Heart left ventricle (tissue), 16 donors: ENCODE data around the gene BTBD16. TPM values are rescaled to one million over a fixed set of nuclear protein-coding genes. Genes with fewer than 3 reads are reported as not detected.

Experiments used
- ATAC-seq, 4 donors: fragments of 200-7000 bp; cut with Tn5 transposase; one replicate each; pipeline ENCODE4 v1.9.1; 2020 to 2022; ENCODE audit warnings: moderate library complexity in 4 of 4, mild to moderate bottlenecking in 3 of 4, moderate number of reproducible peaks in 1 of 4
- DNase-seq, 5 donors: peaks; one replicate each; pipeline ENCODE4 v3.0.0-alpha.2; 2020
- H3K27ac ChIP-seq, 12 donors: fragments of 200-600 bp; sonication (generic) in 4 of 12; one replicate each; pipeline versions ENCODE4 v1.5.0 to v1.8.0; 2016 to 2022; ENCODE audit warnings: mild to moderate bottlenecking in 2 of 12
- H3K27me3 ChIP-seq, 9 donors: fragments of 200-600 bp; sonication (generic) in 2 of 9; one replicate each; pipeline versions ENCODE4 v1.5.1 to v1.8.0; 2016 to 2022; ENCODE audit warnings: mild to moderate bottlenecking in 3 of 9
- H3K36me3 ChIP-seq, 9 donors: fragments of 200-600 bp; sonication (generic) in 2 of 9; one replicate each; pipeline versions ENCODE4 v1.5.0 to v1.8.0; 2018 to 2022; ENCODE audit warnings: mild to moderate bottlenecking in 2 of 9
- H3K4me1 ChIP-seq, 12 donors: fragments of 200-600 bp; sonication (generic) in 4 of 12; one replicate each; pipeline versions ENCODE4 v1.5.0 to v1.8.0; 2016 to 2022; ENCODE audit warnings: mild to moderate bottlenecking in 3 of 12
- H3K4me3 ChIP-seq, 12 donors: fragments of 200-600 bp; sonication (generic) in 4 of 12; one replicate each; pipeline versions ENCODE4 v1.5.0 to v1.8.0; 2017 to 2022; ENCODE audit warnings: mild to moderate bottlenecking in 9 of 12, moderate library complexity in 4 of 12
- H3K9me3 ChIP-seq, 12 donors: fragments of 200-600 bp; sonication (generic) in 4 of 12; one replicate each; pipeline versions ENCODE4 v1.5.0 to v1.8.0; 2016 to 2022; ENCODE audit warnings: mild to moderate bottlenecking in 1 of 12
- CTCF ChIP-seq, 12 donors: fragments of 200-600 bp; sonication (generic) in 4 of 12; IDR thresholded peaks; one replicate each; pipeline versions ENCODE4 v1.5.0 to v1.8.0; 2018 to 2022; ENCODE audit warnings: antibody characterized with exemption in 12 of 12, mild to moderate bottlenecking in 5 of 12
- POLR2A ChIP-seq, 2 donors: fragments of 450-650 bp; IDR thresholded peaks; one replicate each; pipeline ENCODE4 v1.6.1; 2017; ENCODE audit warnings: antibody characterized with exemption in 2 of 2, mild to moderate bottlenecking in 2 of 2, moderate library complexity in 2 of 2
- WGBS, 4 donors: extraction: QIAGEN DNeasy Blood & Tissue Kit in 2 of 4; methylation state at CpG; one replicate each; pipeline versions ENCODE4 v1.1.5 to v1.1.7; 2013 to 2018; 5-methylcytosine and 5-hydroxymethylcytosine counted together
- intact Hi-C, 10 donors: fragments of 100-400 bp; cut with DNase I; formaldehyde crosslinking; loops; one replicate each; pipeline versions ENCODE4 v1.11.1 to v1.14.2; 2022
- polyA plus RNA-seq, 2 donors: library from polyadenylated mRNA; stranded (reverse); fragments of 200-250 nt; gene quantifications; one replicate each; pipeline ENCODE4 v1.2.3, GENCODE V29; 2013
- total RNA-seq, 9 donors: library from RNA; depleted of rRNA in 2 of 9; stranded (reverse); fragments of >200 nt in 2 of 9; fragmentation: NEBNext Ultra II Directional in 3 of 9; extraction: Animal tissue kit (Norgen Biotek cat#: 25700) in 3 of 9; gene quantifications; one replicate each; pipeline versions ENCODE4 v1.1.0 to v1.2.4, GENCODE V29; 2016 to 2023
- donor health status: ischemic (EF 13 %, LVEDD 7.1; RV severe dilation, severe dysfunction).
- donor health status: healthy with polysubstance abuse.
- donor health status: DM: no; HTN: yes; CAD: no.
- donor health status: DM: no; HTN: no; CAD: no.
- donor health status: ischemic (EF 25% LVEDD 6.9; RV normal size, moderate dysfunction).
- donor health status: ischemic (EF 25% LVEDD 5.7; RV mildly dilated, moderate dysfunction).
- donor health status: healthy.
- donor health status: DM: yes; HTN: yes; CAD: no.
- donor health status: ischemic (EF 35%, LVEDD 5.7; RV mildly dilated, moderate dysfunction).
- donor health status: nonischemic (EF 11% LVEDD 7.7; RV severe dilation, severe dysfunction).
- donor health status: DM: yes; HTN: yes; CAD: no.
- donor health status: PGD.
- donor health status: ischemic (EF 29% LVEDD 5.4; RV normal size, mild dysfunction).
- donor health status: nonischemic (EF 23%, LVEDD 6.1; RV moderate dilation, normal function).

BTBD16 gene
- total and polyA plus RNA-seq, 11 donors = 0.23 to 0.25 TPM; not detected in 9

DNA sequence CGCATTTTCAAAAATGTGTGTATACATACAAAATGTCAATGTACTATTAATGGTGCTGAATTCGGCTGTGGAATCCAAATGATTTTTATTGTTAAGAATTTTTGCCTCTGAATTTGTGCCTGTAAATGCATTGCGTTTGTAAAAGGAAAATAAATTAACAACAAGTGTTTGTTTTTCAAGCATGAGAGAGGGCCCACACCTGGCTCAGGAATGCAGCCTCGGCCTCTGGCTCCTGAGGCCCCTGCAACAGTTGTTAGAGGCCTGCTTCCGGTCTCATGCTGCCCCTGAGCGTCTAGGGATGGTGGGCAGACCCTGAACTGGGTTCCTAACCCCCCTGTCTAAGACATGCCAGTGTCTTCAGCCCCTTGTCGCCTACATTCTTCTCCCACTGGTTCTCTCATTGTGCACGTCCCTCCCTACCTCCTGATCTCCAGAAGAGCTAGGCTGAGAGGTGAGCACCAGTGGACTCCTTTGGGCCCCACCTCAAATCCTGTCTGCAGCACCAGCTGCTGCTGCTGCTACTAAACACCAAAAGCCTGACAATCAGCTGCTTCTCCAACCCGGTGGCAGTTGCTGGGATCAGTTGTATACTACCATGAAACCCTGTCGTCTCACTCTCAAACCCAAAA, 1.9 kb upstream of the BTBD16 start:
- Histone ChIP-seq H3K27ac (no peak overlapping the region), H3K27me3 (no peaks in the 10 kb centered on the region), H3K9me3 (no peaks in the 10 kb centered on the region), H3K4me3 (no peak overlapping the region), H3K4me1 (peaks cover 0 to 29% (median 5%) of the 10 kb centered on the region in 12 donors), H3K36me3 (peaks cover 0 to 41% (median 7%) of the 10 kb centered on the region in 9 donors)
- intact Hi-C loops = loop anchor here in 6 of 10 donors (5.0 to 10.0 kb wide), 2 partner anchors 124 to 127 kb away; no protein-coding TSS in a partner anchor
- WGBS, 4 donors = 83 to 90% (median 87%) methylated on average over 10 of the region's 10 CpGs
- no peak for TF ChIP-seq POLR2A (IDR thresholded peaks at IDR 0.05)
- no peak for TF ChIP-seq CTCF (IDR thresholded peaks at IDR 0.05)
- DNase-seq (no peak), ATAC-seq (no peak)

GRCh38 chr10:122273966-122274545, 3.0 kb downstream of the BTBD16 start:
- intact Hi-C loops = loop anchor here in 1 of 10 donors (10.0 kb wide), 1 partner anchor 431 kb away; no protein-coding TSS in a partner anchor
- no peak overlapping the region for H3K4me3 ChIP-seq
- H3K27me3 ChIP-seq = no peaks in the 10 kb centered on the region
- TF ChIP-seq POLR2A (IDR thresholded peaks at IDR 0.05) (no peak), CTCF (IDR thresholded peaks at IDR 0.05) (no peak)
- H3K36me3 ChIP-seq = peaks cover 0 to 25% (median 7%) of the 10 kb centered on the region in 9 donors
- no peaks in the 10 kb centered on the region for H3K4me1 ChIP-seq
- DNase-seq (no peak), ATAC-seq (no peak)
- no peaks in the 10 kb centered on the region for H3K9me3 ChIP-seq
- H3K27ac ChIP-seq = no peak overlapping the region
- WGBS, 4 donors = 79 to 84% (median 83%) methylated on average over 10 of the region's 10 CpGs

- H3K4me3 ChIP-seq = no peak overlapping the region
- no peak for DNase-seq
- intact Hi-C loops = loop anchor here in 1 of 10 donors (10.0 kb wide), 1 partner anchor 428 kb away; no protein-coding TSS in a partner anchor
- WGBS, 4 donors = 62 to 78% (median 70%) methylated on average over 6 of the region's 6 CpGs
- H3K9me3 ChIP-seq = no peaks in the 10 kb centered on the region
- TF ChIP-seq CTCF (IDR thresholded peaks at IDR 0.05) (no peak), POLR2A (IDR thresholded peaks at IDR 0.05) (no peak)
- no peak overlapping the region for H3K27ac ChIP-seq
- no peak for ATAC-seq
- peaks cover 0 to 8% (median 0%) of the 10 kb centered on the region in 12 donors for H3K4me1 ChIP-seq
- H3K27me3 ChIP-seq = peaks cover 0 to 2% (median 0%) of the 10 kb centered on the region in 9 donors
- H3K36me3 ChIP-seq = peaks cover 0 to 7% (median 0%) of the 10 kb centered on the region in 9 donors
Observed at GRCh38 chr10:122276611-122277208, 5.6 kb downstream of the BTBD16 start.
